ENCODE measurements around the gene TUBGCP2. TPM values are rescaled to one million over a fixed set of nuclear protein-coding genes. Genes with fewer than 3 reads are reported as not detected.
"Not testable (repeated sequence)": the region's sequence is repeated elsewhere in the genome, so short reads cannot be mapped to it uniquely, and the experiment has no call there.

The TUBGCP2 gene
- total and polyA plus RNA-seq, 7 donors: 20.3 to 53.2 (median 33.8) TPM

- DNase-seq (no peak), ATAC-seq (no peak)
- Histone ChIP-seq H3K36me3 (ENCODE audit: insufficient read depth in 1 of 2, low read depth in 1 of 2) (no peaks in the 10 kb centered on the region), H3K4me1 (no peaks in the 10 kb centered on the region), H3K27me3 (ENCODE audit: insufficient read depth in 3 of 3, low read length in 2 of 3) (no peaks in the 10 kb centered on the region), H3K4me3 (no peak overlapping the region), H3K27ac (no peak overlapping the region), H3K9me3 (no peaks in the 10 kb centered on the region)
- WGBS, 3 donors: 87 to 88% (median 88%) methylated on average over 24 to 26 of the region's 26 CpGs
- TF ChIP-seq CTCF (IDR thresholded peaks at IDR 0.05): no peak
- intact Hi-C loops (cut with DNase I): no loop called here
These were observed 39.3 kb downstream of the TUBGCP2 start for GRCh38 chr10:133269367-133269766.

- ATAC-seq (no peak), DNase-seq (no peak)
- H3K27ac ChIP-seq: no peak overlapping the region
- intact Hi-C loops (cut with DNase I): no loop called here
- no peaks in the 10 kb centered on the region for H3K9me3 ChIP-seq
- 88 to 94% (median 91%) methylated on average over 18 to 22 of the region's 22 CpGs for WGBS, 3 donors
- no peak overlapping the region for H3K4me3 ChIP-seq
- no peaks in the 10 kb centered on the region for H3K36me3 ChIP-seq (ENCODE audit: insufficient read depth in 1 of 2, low read depth in 1 of 2)
- no peaks in the 10 kb centered on the region for H3K27me3 ChIP-seq (ENCODE audit: insufficient read depth in 3 of 3, low read length in 2 of 3)
- TF ChIP-seq CTCF (IDR thresholded peaks at IDR 0.05): no peak
- H3K4me1 ChIP-seq: no peaks in the 10 kb centered on the region
These were observed 40.1 kb downstream of the TUBGCP2 start for GRCh38 chr10:133268532-133268931.

- WGBS, 3 donors: 84 to 87% (median 86%) methylated on average over 21 to 22 of the region's 22 CpGs
- ATAC-seq: no peak
These were observed 40.8 kb downstream of the TUBGCP2 start for GRCh38 chr10:133267829-133268228.

GRCh38 chr10:133267293-133267692, 41.4 kb downstream of the TUBGCP2 start:
- TF ChIP-seq CTCF (IDR thresholded peaks at IDR 0.05): no peak
- ATAC-seq (no peak), DNase-seq (no peak)
- Histone ChIP-seq H3K9me3 (no peaks in the 10 kb centered on the region), H3K27ac (no peak overlapping the region), H3K4me1 (peaks cover 3% of the 10 kb centered on the region), H3K4me3 (no peak overlapping the region), H3K36me3 (ENCODE audit: insufficient read depth in 1 of 2, low read depth in 1 of 2) (no peaks in the 10 kb centered on the region), H3K27me3 (ENCODE audit: insufficient read depth in 3 of 3, low read length in 2 of 3) (no peaks in the 10 kb centered on the region)
- intact Hi-C loops (cut with DNase I): no loop called here
- 72 to 87% (median 77%) methylated on average over 6 to 14 of the region's 14 CpGs for WGBS, 3 donors

More at GRCh38 chr10:133267829-133268228, 40.8 kb downstream of the TUBGCP2 start:
- Histone ChIP-seq H3K4me1 (no peaks in the 10 kb centered on the region), H3K27ac (no peak overlapping the region), H3K4me3 (no peak overlapping the region), H3K9me3 (no peaks in the 10 kb centered on the region), H3K27me3 (ENCODE audit: insufficient read depth in 3 of 3, low read length in 2 of 3) (no peaks in the 10 kb centered on the region), H3K36me3 (ENCODE audit: insufficient read depth in 1 of 2, low read depth in 1 of 2) (no peaks in the 10 kb centered on the region)
- DNase-seq: no peak
- intact Hi-C loops (cut with DNase I): no loop called here
- TF ChIP-seq CTCF (IDR thresholded peaks at IDR 0.05): no peak

- intact Hi-C loops (cut with DNase I): no loop called here
- Histone ChIP-seq H3K4me3 (no peak overlapping the region), H3K27ac (no peak overlapping the region), H3K27me3 (ENCODE audit: insufficient read depth in 3 of 3, low read length in 2 of 3) (no peaks in the 10 kb centered on the region), H3K9me3 (no peaks in the 10 kb centered on the region), H3K4me1 (peaks cover 6% of the 10 kb centered on the region), H3K36me3 (ENCODE audit: insufficient read depth in 1 of 2, low read depth in 1 of 2) (no peaks in the 10 kb centered on the region)
- TF ChIP-seq CTCF (IDR thresholded peaks at IDR 0.05): no peak
- DNase-seq (no peak), ATAC-seq (no peak)
- 83 to 86% (median 85%) methylated on average over 21 of the region's 21 CpGs for WGBS, 3 donors
These were observed 42.4 kb downstream of the TUBGCP2 start for GRCh38 chr10:133266056-133266795.

GRCh38 chr10:133265052-133265451, 43.6 kb downstream of the TUBGCP2 start:
- ATAC-seq; intact Hi-C loops (cut with DNase I); H3K9me3 ChIP-seq; H3K36me3 ChIP-seq (ENCODE audit: insufficient read depth in 1 of 2, low read depth in 1 of 2); H3K4me1 ChIP-seq; DNase-seq; H3K27ac ChIP-seq; H3K27me3 ChIP-seq (ENCODE audit: insufficient read depth in 3 of 3, low read length in 2 of 3); H3K4me3 ChIP-seq: not testable (repeated sequence)
- 87 to 94% (median 91%) methylated on average over 10 of the region's 10 CpGs for WGBS, 3 donors

Data from psoas muscle (tissue), 8 donors.